Breast epithelium (tissue), 3 donors: ENCODE data around the gene SDHD.

Source experiments
- POLR2A ChIP-seq: fragments of 450-650 bp; IDR thresholded peaks from one replicate; pipeline ENCODE4 v1.6.1; 2016; ENCODE audit warnings: antibody characterized with exemption, mild to moderate bottlenecking, moderate library complexity
- POLR2AphosphoS5 ChIP-seq, 3 donors: sonication (generic); formaldehyde crosslinking; IDR thresholded peaks; one replicate each; pipeline ENCODE4 v1.6.1; 2017; ENCODE audit warnings: antibody characterized with exemption in 3 of 3
- TF ChIP-seq, protein P1 (sequence below), 3 donors: fragments of 450-650 bp; IDR thresholded peaks; one replicate each; pipeline ENCODE4 v1.5.1; 2016 to 2017; ENCODE audit warnings: antibody characterized with exemption in 3 of 3, mild to moderate bottlenecking in 3 of 3, moderate library complexity in 3 of 3

- TF ChIP-seq, protein P1, sequence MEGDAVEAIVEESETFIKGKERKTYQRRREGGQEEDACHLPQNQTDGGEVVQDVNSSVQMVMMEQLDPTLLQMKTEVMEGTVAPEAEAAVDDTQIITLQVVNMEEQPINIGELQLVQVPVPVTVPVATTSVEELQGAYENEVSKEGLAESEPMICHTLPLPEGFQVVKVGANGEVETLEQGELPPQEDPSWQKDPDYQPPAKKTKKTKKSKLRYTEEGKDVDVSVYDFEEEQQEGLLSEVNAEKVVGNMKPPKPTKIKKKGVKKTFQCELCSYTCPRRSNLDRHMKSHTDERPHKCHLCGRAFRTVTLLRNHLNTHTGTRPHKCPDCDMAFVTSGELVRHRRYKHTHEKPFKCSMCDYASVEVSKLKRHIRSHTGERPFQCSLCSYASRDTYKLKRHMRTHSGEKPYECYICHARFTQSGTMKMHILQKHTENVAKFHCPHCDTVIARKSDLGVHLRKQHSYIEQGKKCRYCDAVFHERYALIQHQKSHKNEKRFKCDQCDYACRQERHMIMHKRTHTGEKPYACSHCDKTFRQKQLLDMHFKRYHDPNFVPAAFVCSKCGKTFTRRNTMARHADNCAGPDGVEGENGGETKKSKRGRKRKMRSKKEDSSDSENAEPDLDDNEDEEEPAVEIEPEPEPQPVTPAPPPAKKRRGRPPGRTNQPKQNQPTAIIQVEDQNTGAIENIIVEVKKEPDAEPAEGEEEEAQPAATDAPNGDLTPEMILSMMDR (IDR thresholded peaks at IDR 0.05), result no peak
- no peak for TF ChIP-seq POLR2AphosphoS5 (IDR thresholded peaks at IDR 0.05)
- no peak for TF ChIP-seq POLR2A
Observed at GRCh38 chr11:112123129-112123528, 36.5 kb downstream of the SDHD start.
